Adipocyte (in vitro differentiated cells): ENCODE results near the gene GCC2.

Experiments
- DNase-seq: peaks from one replicate; pipeline ENCODE4 v3.0.0-alpha.2; 2015; ENCODE audit warnings: low read depth
- H3K27me3 ChIP-seq: replicated peaks from 2 replicates; pipeline ENCODE4 v1.7.0; 2013; ENCODE audit warnings: mild to moderate bottlenecking, low read length, moderate library complexity; ENCODE audit not compliant: control insufficient read depth, insufficient read depth
- H3K36me3 ChIP-seq: 2 replicates; pipeline ENCODE4 v1.7.0; 2013; ENCODE audit warnings: low read length, mild to moderate bottlenecking, moderate library complexity; ENCODE audit not compliant: control insufficient read depth, insufficient read depth, severe bottlenecking
- H3K4me1 ChIP-seq: 2 replicates; pipeline ENCODE4 v1.7.0; 2013; ENCODE audit warnings: mild to moderate bottlenecking, low read length, moderate library complexity; ENCODE audit not compliant: control insufficient read depth, insufficient read depth
- H3K4me3 ChIP-seq: 2 replicates; pipeline ENCODE4 v1.7.0; 2013; ENCODE audit warnings: mild to moderate bottlenecking, low read length, moderate library complexity
- H3K9ac ChIP-seq: 2 replicates; pipeline ENCODE4 v1.7.0; 2013; ENCODE audit warnings: mild to moderate bottlenecking, low read length, moderate library complexity
- H3K9me3 ChIP-seq: 2 replicates; pipeline ENCODE4 v1.7.0; 2013; ENCODE audit warnings: mild to moderate bottlenecking, low read length, moderate library complexity; ENCODE audit not compliant: control insufficient read depth

GCC2 gene

GRCh38 chr2:108448678-108449409 is at the start of gene GCC2:
Gene GCC2, plus strand, starts transcription at chr2:108449206. Its CDS starts 69 bp downstream, at chr2:108449275.
- peaks cover 19% of the 10 kb centered on the region for H3K4me1 ChIP-seq
- peak within 1 kb of the TSS; percentile 99 for H3K4me3 ChIP-seq
- H3K9me3 ChIP-seq: no peaks in the 10 kb centered on the region
- peak; percentile 95 for DNase-seq
- H3K27me3 ChIP-seq: no peaks in the 10 kb centered on the region
- H3K36me3 ChIP-seq: peaks cover 25% of the 10 kb centered on the region
- peak within 1 kb of the TSS; percentile 98 for H3K9ac ChIP-seq

GRCh38 chr2:108399479-108399878 is 49.5 kb upstream of the GCC2 start:
- Histone ChIP-seq H3K9ac (no peak overlapping the region), H3K36me3 (no peaks in the 10 kb centered on the region), H3K4me3 (no peak overlapping the region), H3K27me3 (peaks cover 9% of the 10 kb centered on the region), H3K9me3 (peaks cover 22% of the 10 kb centered on the region), H3K4me1 (peaks cover 7% of the 10 kb centered on the region)
- no peak for DNase-seq

GRCh38 chr2:108401800-108402199 is 47.2 kb upstream of the GCC2 start:
- DNase-seq: no peak
- Histone ChIP-seq H3K4me3 (no peak overlapping the region), H3K9me3 (peaks cover 39% of the 10 kb centered on the region), H3K36me3 (no peaks in the 10 kb centered on the region), H3K27me3 (peaks cover 9% of the 10 kb centered on the region), H3K4me1 (peaks cover 7% of the 10 kb centered on the region), H3K9ac (no peak overlapping the region)

GRCh38 chr2:108403494-108403893 is 45.5 kb upstream of the GCC2 start:
- H3K9me3 ChIP-seq: peaks cover 39% of the 10 kb centered on the region
- H3K4me1 ChIP-seq: peaks cover 7% of the 10 kb centered on the region
- peaks cover 9% of the 10 kb centered on the region for H3K27me3 ChIP-seq
- no peaks in the 10 kb centered on the region for H3K36me3 ChIP-seq
- no peak overlapping the region for H3K4me3 ChIP-seq
- no peak overlapping the region for H3K9ac ChIP-seq
- peak; percentile 28 for DNase-seq

- no peak for DNase-seq
- peaks cover 27% of the 10 kb centered on the region for H3K9me3 ChIP-seq
- H3K9ac ChIP-seq: no peak overlapping the region
- peaks cover 9% of the 10 kb centered on the region for H3K27me3 ChIP-seq
- no peak overlapping the region for H3K4me3 ChIP-seq
- H3K36me3 ChIP-seq: no peaks in the 10 kb centered on the region
- H3K4me1 ChIP-seq: peaks cover 12% of the 10 kb centered on the region
Observed at GRCh38 chr2:108404784-108405397, 44.1 kb upstream of the GCC2 start.

GRCh38 chr2:108407864-108408729 is 40.9 kb upstream of the GCC2 start:
- no peaks in the 10 kb centered on the region for H3K36me3 ChIP-seq
- H3K4me1 ChIP-seq: peaks cover 18% of the 10 kb centered on the region
- no peak for DNase-seq
- H3K9me3 ChIP-seq: peaks cover 19% of the 10 kb centered on the region
- no peaks in the 10 kb centered on the region for H3K27me3 ChIP-seq
- no peak overlapping the region for H3K9ac ChIP-seq
- H3K4me3 ChIP-seq: no peak overlapping the region

GRCh38 chr2:108409768-108410167 is 39.2 kb upstream of the GCC2 start:
- peaks cover 18% of the 10 kb centered on the region for H3K4me1 ChIP-seq
- H3K36me3 ChIP-seq: no peaks in the 10 kb centered on the region
- no peak overlapping the region for H3K4me3 ChIP-seq
- peaks cover 14% of the 10 kb centered on the region for H3K9me3 ChIP-seq
- peak; percentile 44 for DNase-seq
- no peak overlapping the region for H3K9ac ChIP-seq
- H3K27me3 ChIP-seq: no peaks in the 10 kb centered on the region

GRCh38 chr2:108412995-108413710 is 35.9 kb upstream of the GCC2 start:
- peak overlapping the region; percentile 29 for H3K4me3 ChIP-seq
- peak overlapping the region; percentile 11 for H3K9ac ChIP-seq
- DNase-seq: peak; percentile 83
- H3K27me3 ChIP-seq: no peaks in the 10 kb centered on the region
- H3K9me3 ChIP-seq: no peaks in the 10 kb centered on the region
- no peaks in the 10 kb centered on the region for H3K36me3 ChIP-seq
- H3K4me1 ChIP-seq: peaks cover 18% of the 10 kb centered on the region

- Histone ChIP-seq H3K9ac (peak overlapping the region; percentile 11), H3K4me3 (peak overlapping the region; percentile 29), H3K36me3 (no peaks in the 10 kb centered on the region), H3K27me3 (no peaks in the 10 kb centered on the region), H3K9me3 (no peaks in the 10 kb centered on the region), H3K4me1 (peaks cover 18% of the 10 kb centered on the region)
- no peak for DNase-seq
Observed at GRCh38 chr2:108413711-108414095, 35.3 kb upstream of the GCC2 start.

GRCh38 chr2:108414256-108414876 is 34.6 kb upstream of the GCC2 start:
- H3K4me3 ChIP-seq: no peak overlapping the region
- no peaks in the 10 kb centered on the region for H3K27me3 ChIP-seq
- H3K4me1 ChIP-seq: peaks cover 18% of the 10 kb centered on the region
- H3K9me3 ChIP-seq: no peaks in the 10 kb centered on the region
- no peaks in the 10 kb centered on the region for H3K36me3 ChIP-seq
- no peak for DNase-seq
- no peak overlapping the region for H3K9ac ChIP-seq
